ENCODE results near the gene CD164L2. TPM values are rescaled to one million over a fixed set of nuclear protein-coding genes. Genes with fewer than 3 reads are reported as not detected.
"Not testable (repeated sequence)": the region's sequence is repeated elsewhere in the genome, so short reads cannot be mapped to it uniquely, and the experiment has no call there.

CD164L2 gene
- total RNA-seq, 1 experiment from 2014 or later: not detected

DNA sequence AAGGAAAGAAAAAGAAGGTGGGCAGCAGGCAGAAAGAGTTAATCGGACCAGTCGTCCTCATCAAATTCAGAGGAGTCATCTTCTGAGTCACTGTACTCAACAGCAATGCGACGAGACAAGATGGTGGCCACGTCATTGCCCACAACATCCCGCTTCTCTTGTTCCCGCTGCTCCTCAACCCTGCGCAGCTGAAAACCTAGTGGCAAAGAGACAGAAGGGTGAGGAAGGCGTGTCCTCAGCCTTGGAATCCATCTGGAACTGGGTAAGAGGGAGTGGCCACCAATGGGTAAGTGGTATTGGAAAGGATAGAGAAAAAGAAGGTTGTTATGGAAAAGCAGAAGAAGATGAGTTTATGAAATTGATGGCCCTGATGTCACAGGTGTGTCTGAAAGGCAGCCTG lies 25.0 kb upstream of the CD164L2 start:
- no peak for DNase-seq
- no TSS peak for BruUV-seq (replicated peaks)
- Mint-ChIP-seq H3K4me1 (ENCODE audit: low read depth, unreplicated experiment) (no peaks in the 10 kb centered on the region), H3K36me3 (ENCODE audit: insufficient read depth, unreplicated experiment) (peaks cover 29% of the 10 kb centered on the region), H3K27ac (ENCODE audit: unreplicated experiment) (no peak overlapping the region), H3K4me3 (ENCODE audit: unreplicated experiment) (no peak overlapping the region), H3K27me3 (ENCODE audit: insufficient read depth, unreplicated experiment) (no peaks in the 10 kb centered on the region), H3K9me3 (ENCODE audit: unreplicated experiment) (no peaks in the 10 kb centered on the region)
- intact Hi-C loops (cut with micrococcal nuclease; ENCODE audit: unreplicated experiment): no loop called here
- Histone ChIP-seq H3K4me1 (no peaks in the 10 kb centered on the region), H3K27me3 (replicated peaks; ENCODE audit: control insufficient read depth, insufficient read depth, low read length) (no peaks in the 10 kb centered on the region), H3K36me3 (ENCODE audit: control insufficient read depth, insufficient read depth, low read length) (peaks cover 3% of the 10 kb centered on the region; the same call in 1 of the 2 replicates), H3K9me3 (no peaks in the 10 kb centered on the region), H3K4me3 (ENCODE audit: low read depth, low read length) (no peak overlapping the region)
- TF ChIP-seq, protein P1, sequence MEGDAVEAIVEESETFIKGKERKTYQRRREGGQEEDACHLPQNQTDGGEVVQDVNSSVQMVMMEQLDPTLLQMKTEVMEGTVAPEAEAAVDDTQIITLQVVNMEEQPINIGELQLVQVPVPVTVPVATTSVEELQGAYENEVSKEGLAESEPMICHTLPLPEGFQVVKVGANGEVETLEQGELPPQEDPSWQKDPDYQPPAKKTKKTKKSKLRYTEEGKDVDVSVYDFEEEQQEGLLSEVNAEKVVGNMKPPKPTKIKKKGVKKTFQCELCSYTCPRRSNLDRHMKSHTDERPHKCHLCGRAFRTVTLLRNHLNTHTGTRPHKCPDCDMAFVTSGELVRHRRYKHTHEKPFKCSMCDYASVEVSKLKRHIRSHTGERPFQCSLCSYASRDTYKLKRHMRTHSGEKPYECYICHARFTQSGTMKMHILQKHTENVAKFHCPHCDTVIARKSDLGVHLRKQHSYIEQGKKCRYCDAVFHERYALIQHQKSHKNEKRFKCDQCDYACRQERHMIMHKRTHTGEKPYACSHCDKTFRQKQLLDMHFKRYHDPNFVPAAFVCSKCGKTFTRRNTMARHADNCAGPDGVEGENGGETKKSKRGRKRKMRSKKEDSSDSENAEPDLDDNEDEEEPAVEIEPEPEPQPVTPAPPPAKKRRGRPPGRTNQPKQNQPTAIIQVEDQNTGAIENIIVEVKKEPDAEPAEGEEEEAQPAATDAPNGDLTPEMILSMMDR (IDR thresholded peaks at IDR 0.05; ENCODE audit: insufficient read depth in 1 of 2, low read depth in 1 of 2, low read length in 1 of 2, severe bottlenecking in 1 of 2, unreplicated experiment in 1 of 2): no peak
- ChIA-PET POLR2A (no interaction called here), CTCF (no interaction called here)

DNA sequence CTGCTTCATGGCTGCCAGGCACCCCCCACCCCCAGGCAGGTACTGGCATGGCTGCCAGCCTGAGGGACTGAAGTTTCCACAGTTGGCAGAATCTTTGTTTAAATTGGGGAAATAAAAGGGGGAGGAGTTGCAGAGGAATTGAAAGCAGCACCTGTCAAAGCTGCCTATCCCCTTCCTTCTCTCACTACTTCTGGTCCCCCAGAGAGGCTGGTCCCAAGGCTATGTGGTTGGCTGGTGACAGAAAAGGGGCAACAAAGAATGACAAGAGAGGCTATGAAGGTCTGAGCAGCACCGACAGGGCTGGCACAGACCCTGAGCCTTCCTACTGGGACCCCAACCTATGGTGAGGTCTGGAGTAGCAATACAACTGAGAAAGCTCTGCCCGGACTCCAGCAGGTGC lies 23.7 kb upstream of the CD164L2 start:
- CTCF ChIA-PET; H3K27me3 ChIP-seq (replicated peaks; ENCODE audit: control insufficient read depth, insufficient read depth, low read length); H3K27me3 Mint-ChIP-seq (ENCODE audit: insufficient read depth, unreplicated experiment); BruUV-seq (replicated peaks); H3K4me1 Mint-ChIP-seq (ENCODE audit: low read depth, unreplicated experiment); H3K9me3 Mint-ChIP-seq (ENCODE audit: unreplicated experiment); H3K9me3 ChIP-seq; H3K36me3 ChIP-seq (ENCODE audit: control insufficient read depth, insufficient read depth, low read length); H3K4me1 ChIP-seq; H3K4me3 ChIP-seq (ENCODE audit: low read depth, low read length); DNase-seq; H3K27ac Mint-ChIP-seq (ENCODE audit: unreplicated experiment); intact Hi-C loops (cut with micrococcal nuclease; ENCODE audit: unreplicated experiment); H3K4me3 Mint-ChIP-seq (ENCODE audit: unreplicated experiment); POLR2A ChIA-PET: not testable (repeated sequence)
- peaks cover 23% of the 10 kb centered on the region for H3K36me3 Mint-ChIP-seq (ENCODE audit: insufficient read depth, unreplicated experiment)

DNA sequence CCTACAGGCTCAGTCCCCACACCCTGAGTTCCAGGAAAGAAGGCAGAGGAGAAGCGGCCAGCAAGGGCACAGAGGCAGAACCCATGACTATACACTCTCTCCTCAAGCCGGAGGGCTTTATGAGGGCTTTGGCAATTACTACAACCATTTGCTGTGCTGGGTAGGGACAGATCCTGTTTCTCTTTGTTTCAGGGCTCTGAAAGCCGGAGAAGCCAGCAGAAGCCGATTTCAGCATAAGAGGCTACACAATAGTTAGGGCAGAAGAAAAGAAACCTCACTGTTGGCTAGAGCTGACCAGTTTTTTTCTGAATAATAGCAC lies 23.2 kb upstream of the CD164L2 start:
- BruUV-seq (replicated peaks): no TSS peak
- H3K27me3 ChIP-seq (replicated peaks; ENCODE audit: control insufficient read depth, insufficient read depth, low read length): no peaks in the 10 kb centered on the region
- Mint-ChIP-seq H3K9me3 (ENCODE audit: unreplicated experiment) (no peaks in the 10 kb centered on the region), H3K27ac (ENCODE audit: unreplicated experiment) (no peak overlapping the region), H3K36me3 (ENCODE audit: insufficient read depth, unreplicated experiment) (peaks cover 20% of the 10 kb centered on the region), H3K4me3 (ENCODE audit: unreplicated experiment) (no peak overlapping the region), H3K4me1 (ENCODE audit: low read depth, unreplicated experiment) (no peaks in the 10 kb centered on the region), H3K27me3 (ENCODE audit: insufficient read depth, unreplicated experiment) (no peaks in the 10 kb centered on the region)
- DNase-seq: no peak
- intact Hi-C loops (cut with micrococcal nuclease; ENCODE audit: unreplicated experiment): no loop called here
- CTCF ChIA-PET: no interaction called here
- no peaks in the 10 kb centered on the region for H3K4me1 ChIP-seq
- H3K36me3 ChIP-seq (ENCODE audit: control insufficient read depth, insufficient read depth, low read length): no peaks in the 10 kb centered on the region
- TF ChIP-seq, protein P1 (IDR thresholded peaks at IDR 0.05; ENCODE audit: insufficient read depth in 1 of 2, low read depth in 1 of 2, low read length in 1 of 2, severe bottlenecking in 1 of 2, unreplicated experiment in 1 of 2): no peak
- POLR2A ChIA-PET: no interaction called here
- H3K9me3 ChIP-seq: no peaks in the 10 kb centered on the region
- no peak overlapping the region for H3K4me3 ChIP-seq (ENCODE audit: low read depth, low read length)

DNA sequence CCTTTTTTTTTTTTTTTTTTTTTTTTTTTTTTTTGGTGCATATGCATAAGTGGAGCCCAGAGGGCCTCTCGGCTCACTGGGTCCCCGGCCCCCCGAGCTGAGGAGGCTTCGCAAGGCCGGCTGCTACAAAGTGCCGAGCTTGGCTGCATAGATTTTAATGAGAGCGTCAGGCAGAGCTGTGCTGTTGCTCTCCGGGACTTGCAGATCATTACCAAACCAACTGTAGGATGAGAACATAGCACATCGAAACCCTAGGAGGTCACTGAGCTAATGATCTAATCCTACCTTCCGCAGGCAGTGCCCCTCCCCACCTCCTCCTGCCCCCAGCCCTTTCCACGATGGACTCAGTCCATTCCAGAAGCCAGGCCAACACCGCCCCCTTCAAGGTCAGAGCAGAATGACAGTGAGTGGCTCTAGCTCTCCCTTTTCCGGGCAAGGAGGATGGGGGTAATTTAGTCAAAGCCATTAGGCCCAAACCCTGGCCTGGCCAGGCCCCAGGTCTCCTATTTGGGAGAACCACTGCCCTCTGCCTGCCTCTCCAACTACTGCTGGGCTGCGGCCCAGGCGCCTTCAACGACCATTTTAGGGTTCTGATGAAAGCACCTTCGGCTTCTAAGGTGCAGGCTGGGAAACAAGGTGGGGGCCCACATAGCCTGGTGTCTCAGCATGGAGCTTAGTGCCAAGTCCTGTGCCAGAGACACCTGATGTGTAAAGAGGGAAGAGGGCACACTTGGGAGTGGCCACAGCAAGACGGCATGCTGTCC lies 22.6 kb upstream of the CD164L2 start:
- H3K4me3 ChIP-seq (ENCODE audit: low read depth, low read length); H3K27me3 ChIP-seq (replicated peaks; ENCODE audit: control insufficient read depth, insufficient read depth, low read length); DNase-seq; H3K4me1 ChIP-seq; H3K36me3 ChIP-seq (ENCODE audit: control insufficient read depth, insufficient read depth, low read length); H3K27ac Mint-ChIP-seq (ENCODE audit: unreplicated experiment); POLR2A ChIA-PET; intact Hi-C loops (cut with micrococcal nuclease; ENCODE audit: unreplicated experiment); H3K4me3 Mint-ChIP-seq (ENCODE audit: unreplicated experiment); BruUV-seq (replicated peaks); H3K4me1 Mint-ChIP-seq (ENCODE audit: low read depth, unreplicated experiment); H3K9me3 Mint-ChIP-seq (ENCODE audit: unreplicated experiment); H3K9me3 ChIP-seq; H3K27me3 Mint-ChIP-seq (ENCODE audit: insufficient read depth, unreplicated experiment): not testable (repeated sequence)
- CTCF ChIA-PET: interaction anchor here (0.5 kb wide), 1 partner anchor 445 kb away, joined by 8 read pairs; the partner anchor contains the start of gene KDF1
- H3K36me3 Mint-ChIP-seq (ENCODE audit: insufficient read depth, unreplicated experiment): peaks cover 20% of the 10 kb centered on the region
